DMS 273 (cell line): ENCODE measurements around the gene KRTAP10-11.
"Not testable (repeated sequence)": the region's sequence is repeated elsewhere in the genome, so short reads cannot be mapped to it uniquely, and the experiment has no call there.

Experiments used
- DNase-seq: peaks from one replicate; lab custom pipeline; 2025; ENCODE audit not compliant: unreplicated experiment; lab: John Stamatoyannopoulos, UW

Gene KRTAP10-11, protein sequence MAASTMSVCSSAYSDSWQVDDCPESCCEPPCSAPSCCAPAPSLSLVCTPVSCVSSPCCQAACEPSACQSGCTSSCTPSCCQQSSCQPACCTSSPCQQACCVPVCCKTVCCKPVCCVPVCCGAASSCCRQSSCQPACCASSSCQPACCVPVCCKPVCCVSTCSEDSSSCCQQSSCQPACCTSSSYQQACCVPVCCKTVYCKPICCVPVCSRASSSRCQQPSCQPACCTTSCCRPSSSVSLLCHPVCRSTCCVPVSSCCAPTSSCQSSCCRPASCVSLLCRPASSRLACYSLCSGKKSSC

DNA sequence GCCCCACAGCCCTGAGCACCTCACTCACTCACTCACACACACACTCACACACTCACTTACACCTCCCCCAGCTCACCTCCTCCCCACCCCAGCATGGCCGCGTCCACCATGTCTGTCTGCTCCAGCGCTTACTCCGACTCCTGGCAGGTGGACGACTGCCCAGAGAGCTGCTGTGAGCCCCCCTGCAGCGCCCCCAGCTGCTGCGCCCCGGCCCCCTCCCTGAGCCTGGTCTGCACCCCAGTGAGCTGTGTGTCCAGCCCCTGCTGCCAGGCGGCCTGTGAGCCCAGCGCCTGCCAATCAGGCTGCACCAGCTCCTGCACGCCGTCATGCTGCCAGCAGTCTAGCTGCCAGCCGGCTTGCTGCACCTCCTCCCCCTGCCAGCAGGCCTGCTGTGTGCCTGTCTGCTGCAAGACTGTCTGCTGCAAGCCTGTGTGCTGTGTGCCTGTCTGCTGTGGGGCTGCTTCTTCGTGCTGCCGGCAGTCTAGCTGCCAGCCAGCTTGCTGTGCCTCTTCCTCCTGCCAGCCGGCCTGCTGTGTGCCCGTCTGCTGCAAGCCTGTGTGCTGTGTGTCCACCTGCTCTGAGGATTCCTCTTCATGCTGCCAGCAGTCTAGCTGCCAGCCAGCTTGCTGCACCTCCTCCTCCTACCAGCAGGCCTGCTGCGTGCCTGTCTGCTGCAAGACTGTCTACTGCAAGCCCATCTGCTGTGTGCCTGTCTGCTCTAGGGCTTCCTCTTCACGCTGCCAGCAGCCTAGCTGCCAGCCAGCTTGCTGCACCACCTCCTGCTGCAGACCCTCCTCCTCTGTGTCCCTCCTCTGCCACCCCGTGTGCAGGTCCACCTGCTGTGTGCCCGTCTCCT, at the start of gene KRTAP10-11:
Gene KRTAP10-11 (plus strand): TSS at position 49 of the 856 bp plus-strand sequence. CDS start 45 bp downstream, at position 94.
- peak; percentile 83 for DNase-seq

DNA sequence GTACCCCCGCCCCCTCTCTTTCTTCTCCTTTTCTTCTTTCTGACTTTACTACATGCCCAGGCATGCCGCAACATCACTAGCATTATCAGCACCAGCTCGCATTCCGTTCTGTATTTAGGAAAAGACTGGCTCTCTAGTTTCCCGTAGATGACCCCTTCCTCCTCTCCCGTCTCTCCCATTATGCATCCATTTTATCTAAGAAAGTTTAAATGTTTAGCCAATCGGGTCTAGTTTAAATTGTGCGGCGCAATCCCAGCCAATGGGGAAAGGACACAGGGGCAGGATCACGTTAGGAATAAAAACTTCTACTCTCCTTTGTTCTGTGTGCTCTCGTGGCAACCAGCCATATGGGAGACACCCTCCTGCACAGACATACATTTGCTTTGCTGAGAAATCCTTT, 48.2 kb upstream of the KRTAP10-11 start:
- no peak for DNase-seq

DNA sequence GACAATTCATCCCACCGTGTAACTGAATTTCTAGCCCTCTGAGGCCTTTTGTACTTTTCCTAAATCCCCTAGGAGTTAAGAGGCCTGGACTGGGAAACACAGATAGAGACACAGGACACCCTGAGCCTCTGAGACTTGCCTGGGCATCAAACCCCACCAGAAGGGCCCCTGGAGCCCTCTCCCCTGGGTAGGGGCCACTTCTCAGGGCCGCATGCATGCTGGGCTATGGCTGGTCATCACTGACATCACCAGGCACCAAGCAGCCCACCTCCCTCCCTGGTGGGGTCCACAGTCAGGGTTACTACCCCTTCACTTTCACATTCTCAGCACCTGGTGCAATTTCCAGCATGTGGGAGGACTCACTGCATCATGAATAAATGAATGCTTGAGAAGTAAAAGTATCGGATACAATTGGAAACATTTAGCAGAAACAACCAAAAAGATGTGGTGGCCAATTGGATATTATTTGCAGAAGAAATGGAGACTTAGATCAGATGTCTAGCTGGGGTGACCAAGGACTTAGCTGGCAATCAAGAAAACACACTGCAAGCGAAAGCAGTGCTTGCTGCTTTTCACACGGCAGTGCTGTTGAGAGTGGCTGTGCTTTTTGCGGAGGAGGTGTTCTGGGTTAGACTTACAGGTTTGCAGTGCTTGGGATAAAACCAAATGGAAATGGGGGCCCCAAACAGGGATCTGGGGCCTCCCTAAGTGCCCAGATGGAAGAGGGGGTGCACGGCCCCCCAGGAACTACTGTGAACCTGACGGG, 46.8 kb upstream of the KRTAP10-11 start:
- no peak for DNase-seq

DNA sequence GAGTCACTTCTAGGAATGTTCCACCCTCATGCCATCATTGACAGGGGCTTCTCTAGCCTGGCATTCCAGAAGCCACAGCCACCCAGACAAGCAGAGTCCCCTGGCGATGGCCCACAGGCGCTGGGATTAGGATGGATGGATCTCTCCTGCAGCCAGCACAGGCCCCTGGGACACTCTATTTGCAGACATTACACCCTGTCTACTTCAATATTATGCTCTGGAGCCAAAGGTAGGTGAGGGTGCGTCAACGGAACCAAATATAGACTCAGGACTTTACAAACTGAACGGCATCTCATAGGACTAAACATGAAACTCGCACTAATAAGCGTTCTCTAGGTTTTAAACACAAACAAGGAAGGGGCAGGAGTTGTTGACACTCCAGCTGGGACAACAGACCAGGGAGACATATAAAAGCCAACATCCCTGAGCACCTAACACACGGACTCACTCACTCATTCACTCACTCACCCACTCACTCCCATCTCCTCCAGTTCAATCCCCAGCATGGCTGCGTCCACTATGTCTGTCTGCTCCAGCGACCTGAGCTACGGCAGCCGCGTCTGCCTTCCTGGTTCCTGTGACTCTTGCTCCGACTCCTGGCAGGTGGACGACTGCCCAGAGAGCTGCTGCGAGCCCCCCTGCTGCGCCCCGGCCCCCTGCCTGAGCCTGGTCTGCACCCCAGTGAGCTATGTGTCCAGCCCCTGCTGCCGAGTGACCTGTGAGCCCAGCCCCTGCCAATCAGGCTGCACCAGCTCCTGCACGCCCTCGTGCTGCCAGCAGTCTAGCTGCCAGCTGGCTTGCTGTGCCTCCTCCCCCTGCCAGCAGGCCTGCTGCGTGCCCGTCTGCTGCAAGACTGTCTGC, 45.9 kb upstream of the KRTAP10-11 start, which contains the start of gene KRTAP10-7:
Gene KRTAP10-7 (plus strand): TSS at position 480 of the 861 bp plus-strand sequence. CDS start 25 bp downstream, at position 505.
- DNase-seq, result not testable (repeated sequence)

DNA sequence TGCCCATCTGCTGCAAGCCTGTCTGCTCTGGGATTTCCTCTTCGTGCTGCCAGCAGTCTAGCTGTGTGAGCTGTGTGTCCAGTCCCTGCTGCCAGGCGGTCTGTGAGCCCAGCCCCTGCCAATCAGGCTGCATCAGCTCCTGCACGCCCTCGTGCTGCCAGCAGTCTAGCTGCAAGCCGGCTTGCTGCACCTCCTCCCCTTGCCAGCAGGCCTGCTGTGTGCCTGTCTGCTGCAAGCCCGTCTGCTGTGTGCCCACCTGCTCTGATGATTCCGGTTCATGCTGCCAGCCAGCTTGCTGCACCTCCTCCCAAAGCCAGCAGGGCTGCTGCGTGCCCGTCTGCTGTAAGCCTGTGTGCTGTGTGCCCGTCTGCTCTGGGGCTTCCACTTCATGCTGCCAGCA, 45.1 kb upstream of the KRTAP10-11 start:
- peak; percentile 86 for DNase-seq

DNA sequence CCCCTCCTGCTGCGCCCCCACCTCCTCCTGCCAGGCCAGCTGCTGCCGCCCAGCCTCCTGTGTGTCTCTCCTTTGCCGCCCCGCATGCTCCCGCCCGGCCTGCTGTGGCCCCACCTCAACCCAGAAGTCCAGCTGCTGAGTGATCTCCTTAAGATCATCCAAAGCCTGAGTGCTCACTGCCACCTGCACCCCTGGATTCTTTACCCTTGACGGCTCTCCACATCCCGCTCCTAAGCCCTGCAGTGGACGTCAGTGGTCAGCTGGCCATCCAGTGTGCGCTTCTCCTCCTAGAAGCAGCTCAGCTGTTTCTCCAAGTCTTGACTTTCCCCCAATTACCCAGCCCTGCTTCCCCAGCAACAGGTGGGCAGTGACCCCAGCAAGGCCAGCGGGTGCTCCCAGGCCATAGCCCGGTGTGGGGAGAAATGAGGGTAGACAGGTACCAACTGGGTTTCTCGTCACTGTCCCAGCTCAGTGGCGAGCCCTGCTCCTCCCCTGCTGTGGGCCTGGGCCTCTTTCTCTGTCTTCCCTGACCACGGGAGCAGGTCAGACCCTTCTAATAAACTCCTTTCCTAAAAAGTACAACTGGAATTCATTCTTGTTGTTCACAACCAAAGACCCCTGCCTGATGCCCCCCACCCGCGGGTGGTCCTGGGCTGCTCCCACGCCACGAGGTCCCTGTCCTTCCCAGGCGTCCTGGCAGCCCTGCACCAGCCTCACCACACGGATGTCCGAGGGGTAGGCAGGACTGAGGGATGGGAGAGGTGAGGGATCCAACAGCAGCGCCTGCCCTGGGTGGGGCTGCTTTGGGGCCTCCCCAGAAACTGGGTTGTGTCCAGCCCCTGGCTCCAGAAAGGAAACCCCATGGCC, 44.4 kb upstream of the KRTAP10-11 start:
- peak; percentile 78 for DNase-seq

DNA sequence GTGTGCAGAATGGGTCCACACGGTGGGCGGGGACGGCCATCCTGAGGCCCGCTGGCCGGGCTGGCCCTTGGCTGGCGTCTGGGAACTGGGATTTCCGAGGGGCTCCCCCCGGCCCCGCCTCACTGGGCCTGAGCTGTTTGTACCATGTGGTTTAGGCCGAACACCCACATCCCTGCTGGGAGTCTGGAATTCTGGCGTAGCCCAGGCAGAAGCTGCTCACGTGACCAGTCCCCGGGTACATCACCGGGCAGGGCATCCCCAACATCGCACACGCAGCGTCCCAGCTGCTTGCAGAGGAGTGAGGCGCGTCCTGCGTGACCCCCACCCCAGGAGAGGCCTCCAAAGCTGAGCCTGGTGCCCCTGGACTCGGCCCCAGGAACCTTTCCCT, 43.8 kb upstream of the KRTAP10-11 start:
- DNase-seq, result no peak

DNA sequence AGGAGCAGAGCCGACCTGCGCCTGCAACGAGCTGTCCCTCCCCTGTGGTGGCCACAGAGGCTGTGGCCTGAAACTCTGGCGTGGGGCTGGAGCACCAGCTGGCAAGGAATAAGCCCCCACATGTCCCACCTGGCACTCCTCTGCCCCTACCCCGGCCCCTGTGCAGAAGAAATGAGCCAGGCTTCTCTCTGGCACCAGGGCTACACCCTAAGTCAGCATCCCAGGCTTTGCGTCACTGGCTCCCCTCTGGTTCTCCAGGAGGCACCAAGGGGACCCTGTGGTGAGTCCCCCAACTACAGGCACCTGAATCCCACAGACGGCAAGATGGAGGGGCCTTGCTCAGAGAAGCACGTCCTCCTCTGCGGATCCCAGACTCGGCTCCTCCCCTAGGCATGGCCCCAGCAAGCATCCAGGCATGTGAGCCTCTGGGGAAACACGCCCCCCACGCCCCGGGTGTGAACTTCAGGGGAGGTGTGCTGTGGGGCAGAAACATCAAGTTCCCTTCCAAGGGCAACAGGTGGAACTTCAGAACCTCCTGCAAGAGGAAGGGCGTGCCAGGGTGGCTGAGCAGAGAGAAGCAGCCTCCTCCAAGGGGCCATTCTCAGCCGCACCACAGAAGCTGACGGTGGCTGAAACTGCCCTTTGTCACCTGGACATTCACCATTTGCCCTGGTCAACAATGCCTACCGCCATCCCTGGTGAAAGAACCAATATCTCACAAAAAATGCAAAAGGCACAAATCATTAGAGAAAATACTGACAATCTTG, 42.9 kb upstream of the KRTAP10-11 start:
- DNase-seq, result no peak

DNA sequence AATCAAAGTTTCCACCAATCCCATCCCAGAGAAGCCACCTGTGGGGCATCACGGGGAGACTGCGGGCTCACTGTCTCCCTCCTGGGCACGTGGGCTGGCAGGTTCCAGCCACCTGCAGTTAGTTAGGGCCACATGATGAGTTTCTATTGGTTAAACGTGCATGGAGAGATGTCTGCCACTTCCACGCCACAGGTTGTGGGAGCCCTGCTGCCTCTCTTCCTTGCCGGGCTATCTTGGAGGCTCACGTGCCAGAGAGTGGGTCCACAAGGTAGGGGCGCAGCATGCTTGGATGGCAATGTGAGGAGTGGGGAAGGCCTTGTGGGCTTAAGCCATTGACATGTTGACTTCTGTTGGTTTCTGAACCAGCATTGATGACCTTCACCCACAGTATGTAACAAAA, 42.3 kb upstream of the KRTAP10-11 start:
- no peak for DNase-seq

DNA sequence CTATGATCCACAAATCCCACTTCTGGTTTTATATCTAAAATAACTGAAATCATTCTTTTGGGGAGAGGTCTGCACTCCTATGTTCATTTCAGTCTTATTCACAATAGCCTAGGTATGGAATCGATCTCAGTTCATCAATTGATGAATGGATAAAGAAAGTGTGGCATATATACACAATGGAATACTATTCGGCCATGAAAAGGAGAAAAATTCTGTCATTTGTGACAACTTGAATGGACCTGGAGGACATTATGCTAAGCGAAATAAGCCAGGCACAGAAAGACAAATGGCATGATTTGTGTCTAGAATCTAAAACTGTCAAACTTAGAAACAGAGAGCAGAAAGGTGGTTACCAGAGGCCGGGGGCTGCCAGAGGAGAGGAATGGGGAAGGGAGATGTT, 39.7 kb upstream of the KRTAP10-11 start:
- no peak for DNase-seq

DNA sequence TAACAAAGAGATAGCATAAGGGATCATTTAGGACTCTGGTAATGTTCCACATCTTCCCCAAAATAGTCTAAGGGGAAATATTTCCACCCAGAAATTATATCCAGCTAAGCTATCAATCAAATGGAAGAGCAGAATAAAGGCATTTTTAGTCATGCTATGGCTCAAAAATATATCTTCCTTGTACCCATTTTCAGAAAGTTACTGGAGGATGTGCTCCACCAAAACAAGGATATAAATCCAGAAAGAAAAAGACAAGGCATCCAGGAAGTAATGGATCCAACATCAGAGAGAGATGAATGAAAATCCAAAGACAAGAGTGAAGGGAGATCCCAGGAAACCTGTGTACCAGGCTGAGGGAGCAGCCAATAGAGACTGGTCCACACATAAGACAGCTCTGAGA, 37.0 kb upstream of the KRTAP10-11 start:
- no peak for DNase-seq

DNA sequence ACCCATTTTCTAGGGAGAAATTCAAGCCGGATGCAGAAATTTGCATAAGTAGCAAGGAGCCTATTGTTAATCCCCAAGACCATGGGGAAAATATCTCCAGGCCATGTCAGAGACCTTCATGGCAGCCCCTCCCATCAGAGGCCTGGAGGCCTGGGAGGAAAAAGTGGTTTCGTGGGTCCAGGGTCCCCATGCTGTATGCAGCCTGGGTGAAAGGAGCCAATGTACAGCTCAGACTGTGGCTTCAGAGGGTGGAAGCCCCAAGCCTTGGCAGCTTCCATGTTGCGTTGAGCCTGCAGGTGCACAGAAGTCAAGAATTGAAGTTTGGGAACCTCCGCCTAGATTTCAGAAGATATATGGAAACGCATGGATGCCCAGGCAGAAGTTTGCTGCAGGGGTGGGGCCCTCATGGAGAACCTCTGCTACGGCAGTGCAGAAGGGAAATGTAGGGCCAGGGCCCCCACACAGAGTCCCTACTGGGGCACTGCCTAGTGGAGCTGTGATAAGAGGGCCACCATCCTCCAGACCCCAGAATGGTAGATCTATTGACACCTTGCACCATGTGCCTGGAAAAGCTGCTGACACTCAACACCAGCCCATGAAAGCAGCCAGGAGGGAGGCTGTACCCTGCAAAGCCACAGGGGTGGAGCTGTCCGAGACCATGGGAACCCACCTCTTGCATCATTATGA, 35.9 kb upstream of the KRTAP10-11 start:
- not testable (repeated sequence) for DNase-seq

DNA sequence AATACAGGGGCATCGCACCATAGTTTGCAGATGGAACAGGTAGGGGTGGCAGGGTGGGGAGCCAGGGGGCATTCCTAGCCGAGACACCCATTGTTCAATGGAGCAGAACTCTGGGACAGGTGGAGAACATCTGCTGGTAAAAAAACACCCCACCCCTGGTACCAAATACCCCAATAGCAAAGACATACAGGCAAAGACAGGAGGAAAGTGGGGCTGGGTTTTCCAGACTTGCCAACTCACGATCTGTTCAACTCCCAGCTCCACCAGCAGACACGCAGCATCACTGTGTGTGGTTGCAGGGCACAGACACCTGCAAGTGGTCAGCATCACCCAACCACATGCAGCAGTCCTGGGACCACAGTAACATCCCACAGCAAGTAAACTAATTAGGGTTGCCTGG, 34.7 kb upstream of the KRTAP10-11 start:
- DNase-seq, result no peak

DNA sequence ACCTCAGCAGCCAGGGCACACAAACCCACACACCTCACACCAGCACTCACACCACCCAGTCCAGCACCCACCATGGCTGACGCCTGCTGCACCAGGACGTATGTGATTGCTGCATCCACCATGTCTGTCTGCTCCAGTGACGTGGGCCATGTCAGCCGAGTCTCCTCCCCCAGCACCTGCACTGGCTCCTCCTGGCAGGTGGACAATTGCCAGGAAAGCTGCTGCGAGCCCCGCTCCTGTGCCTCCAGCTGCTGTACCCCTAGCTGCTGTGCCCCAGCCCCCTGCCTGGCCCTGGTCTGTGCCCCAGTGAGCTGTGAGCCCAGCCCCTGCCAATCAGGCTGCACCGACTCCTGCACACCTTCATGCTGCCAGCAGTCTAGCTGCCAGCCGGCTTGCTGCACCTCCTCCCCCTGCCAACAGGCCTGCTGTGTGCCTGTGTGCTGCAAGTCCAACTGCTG, 34.2 kb upstream of the KRTAP10-11 start, which contains the start of gene KRTAP10-8:
Gene KRTAP10-8 (plus strand): TSS at position 51 of the 458 bp plus-strand sequence. CDS start 22 bp downstream, at position 73.
- DNase-seq, result peak; percentile 44

DNA sequence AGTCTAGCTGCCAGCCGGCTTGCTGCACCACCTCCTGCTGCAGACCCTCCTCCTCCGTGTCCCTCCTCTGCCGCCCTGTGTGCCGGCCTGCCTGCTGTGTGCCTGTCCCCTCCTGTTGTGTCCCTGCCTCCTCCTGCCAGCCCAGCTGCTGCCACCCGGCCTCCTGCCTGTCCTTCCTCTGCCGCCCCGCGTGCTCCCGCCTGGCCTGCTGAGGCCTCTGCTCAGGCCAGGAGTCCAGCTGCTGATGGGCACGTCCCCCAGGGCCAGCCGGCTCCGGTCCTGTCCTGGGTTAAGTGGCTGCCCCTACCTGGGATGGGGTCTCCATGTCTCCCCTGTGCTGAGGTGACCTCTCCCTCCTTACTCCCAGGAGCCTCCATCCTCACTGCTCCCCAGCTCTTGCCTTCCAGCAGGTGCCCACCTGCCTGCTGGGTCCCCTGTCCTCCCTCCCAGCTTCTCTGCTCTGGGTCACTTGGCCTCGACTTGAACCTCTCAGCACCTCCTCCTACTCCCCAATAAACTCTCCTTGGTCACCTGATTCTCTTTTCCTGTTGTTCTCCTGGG, 33.5 kb upstream of the KRTAP10-11 start:
- DNase-seq, result no peak

DNA sequence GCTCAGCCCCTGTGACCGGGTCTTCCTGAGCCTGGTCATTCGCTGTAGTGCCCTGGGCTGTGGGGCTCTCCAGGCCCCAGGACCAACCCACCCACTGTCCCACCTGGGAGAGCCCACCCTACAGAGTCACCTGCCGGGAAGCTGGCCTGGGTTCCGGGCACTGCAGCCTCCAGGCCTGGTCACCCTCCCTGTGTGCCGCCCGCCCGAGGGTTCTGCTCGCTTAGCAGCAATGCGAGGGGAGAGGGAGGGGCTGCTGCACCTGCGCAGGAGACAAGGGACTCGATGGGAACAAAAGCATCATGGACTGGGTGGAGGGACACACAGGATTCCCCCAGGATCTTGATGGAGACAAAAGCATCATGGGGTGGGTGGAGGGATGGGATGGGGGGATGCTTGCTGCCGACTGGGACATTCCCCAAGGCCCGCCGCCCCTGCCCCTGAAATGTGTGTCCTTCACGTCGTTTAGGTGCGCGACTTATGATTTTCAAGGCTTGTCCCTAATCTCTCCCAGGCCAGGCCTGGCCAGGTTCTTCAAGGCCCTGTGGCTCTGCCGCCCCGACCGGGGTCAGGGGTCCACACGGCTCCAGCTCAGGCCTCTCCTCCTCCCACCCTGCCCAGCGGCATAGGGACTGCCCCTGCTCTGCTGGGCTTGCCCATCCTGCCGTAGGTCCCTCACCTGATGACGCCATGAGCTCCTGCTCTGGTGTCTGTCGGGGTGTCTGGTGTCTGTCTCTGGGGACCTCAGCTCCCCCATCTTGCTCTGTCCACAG, 32.6 kb upstream of the KRTAP10-11 start:
- no peak for DNase-seq

DNA sequence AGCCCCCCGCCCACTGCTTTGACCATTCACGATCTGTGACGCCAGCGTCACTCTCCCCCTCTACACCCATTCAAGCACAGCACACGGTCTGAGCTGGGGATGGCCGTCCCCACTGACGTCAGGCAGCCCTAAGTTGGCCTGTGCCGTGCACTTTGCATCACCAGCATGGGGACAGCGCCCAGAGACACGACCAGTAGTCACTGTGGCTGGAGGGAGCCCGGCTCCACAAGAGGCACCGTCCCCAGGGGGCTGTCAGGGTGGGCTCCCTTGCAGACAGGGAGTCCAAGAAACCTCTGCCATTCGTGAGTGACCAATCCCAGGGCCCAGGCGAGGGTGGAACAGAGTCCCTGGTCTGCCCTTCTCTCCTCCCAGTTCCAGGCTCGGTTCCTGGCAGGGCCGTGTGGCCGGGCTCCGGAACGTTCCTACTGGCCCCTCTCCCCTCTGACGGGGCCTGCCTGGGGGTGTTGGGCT, 32.0 kb upstream of the KRTAP10-11 start:
- DNase-seq, result no peak
